ENCODE results near the gene ECI1. TPM values are rescaled to one million over a fixed set of nuclear protein-coding genes. Genes with fewer than 3 reads are reported as not detected.

Gene ECI1
- total RNA-seq, 1 experiment from 2014 or later: 140 TPM

DNA sequence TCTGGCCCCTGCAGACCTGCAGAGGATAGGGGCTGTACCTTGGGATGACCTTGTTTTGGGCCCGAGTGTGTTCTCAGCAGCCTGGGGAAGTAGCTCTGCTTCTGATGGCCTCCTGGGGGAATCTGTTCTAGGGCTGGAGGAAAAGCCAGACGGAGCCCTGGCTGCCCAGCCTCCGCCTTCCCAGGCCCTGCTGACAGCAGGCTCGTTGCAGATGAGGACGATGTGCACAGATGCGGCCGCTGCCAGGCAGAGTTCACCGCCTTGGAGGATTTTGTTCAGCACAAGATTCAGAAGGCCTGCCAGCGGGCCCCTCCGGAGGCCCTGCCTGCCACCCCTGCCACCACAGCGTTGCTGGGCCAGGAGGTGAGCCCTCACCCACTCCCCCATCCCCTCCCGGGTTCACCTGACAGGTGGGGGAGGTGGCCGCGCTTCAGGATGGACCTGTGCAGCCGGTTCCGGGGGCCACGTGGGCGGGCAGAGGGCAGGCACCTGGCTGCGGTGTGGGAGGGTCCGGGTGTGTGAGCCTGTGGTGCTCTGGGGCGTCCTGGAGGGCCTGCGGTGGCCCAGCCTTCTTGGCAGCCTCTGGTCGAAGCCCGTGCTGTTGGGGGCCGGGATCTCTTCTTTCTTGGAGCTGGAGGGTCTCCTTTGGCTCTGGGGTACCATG lies 23.1 kb downstream of the ECI1 start:
- ChIA-PET POLR2A (no interaction called here), RAD21 (ENCODE audit: low non-redundant PET in 1 of 2, low total read pairs in 2 of 2, uncharacterized antibody in 2 of 2, unreplicated experiment in 2 of 2) (no interaction called here), CTCF (no interaction called here)
- intact Hi-C loops (cut with micrococcal nuclease): no loop called here
- Histone ChIP-seq H4K20me1 (ENCODE audit: insufficient read depth) (no peaks in the 10 kb centered on the region; the same call in 1 of the 2 replicates), H3K4me2 (ENCODE audit: low read length) (no peak overlapping the region), H3K9ac (ENCODE audit: low read length) (no peak overlapping the region), H3K4me1 (ENCODE audit: control insufficient read depth in 1 of 2, insufficient read depth in 2 of 2, low read length in 2 of 2) (peaks cover 19 to 21% of the 10 kb centered on the region in 2 experiments), H3K9me3 (ENCODE audit: control insufficient read depth in 1 of 2, insufficient read depth in 1 of 2, low read depth in 1 of 2, low read length in 2 of 2) (no peaks in the 10 kb centered on the region), H3K36me3 (ENCODE audit: control insufficient read depth in 1 of 2, insufficient read depth in 2 of 2, low read length in 2 of 2) (peaks cover 9 to 16% of the 10 kb centered on the region in 2 experiments; a peak in 3 of 4 replicates), H3K9me2 (ENCODE audit: insufficient read depth) (no peaks in the 10 kb centered on the region), H3K79me2 (ENCODE audit: insufficient read depth, low read length) (peaks cover 63% of the 10 kb centered on the region), H2AFZ (ENCODE audit: low read depth, low read length, poor library complexity, severe bottlenecking) (no peak overlapping the region), H3K27ac (ENCODE audit: low read depth, low read length) (no peak overlapping the region; the same call in 1 of the 2 replicates), H3K27me3 (ENCODE audit: insufficient read depth, low read length) (no peaks in the 10 kb centered on the region), H3K4me3 (replicated peaks in 1 of 2; ENCODE audit: low read depth in 1 of 2, low read length in 2 of 2) (no peak overlapping the region)
- no TSS peak for BruUV-seq (replicated peaks)
- DNase-seq (ENCODE audit: low read depth, low spot score) (no peak), ATAC-seq (no peak)
- TF ChIP-seq, protein P1, sequence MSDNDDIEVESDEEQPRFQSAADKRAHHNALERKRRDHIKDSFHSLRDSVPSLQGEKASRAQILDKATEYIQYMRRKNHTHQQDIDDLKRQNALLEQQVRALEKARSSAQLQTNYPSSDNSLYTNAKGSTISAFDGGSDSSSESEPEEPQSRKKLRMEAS (IDR thresholded peaks at IDR 0.05): no peak
- TF ChIP-seq YY1 (IDR thresholded peaks at IDR 0.05; ENCODE audit: extremely low read depth, insufficient replicate concordance, low read depth, low read length): no peak
- TF ChIP-seq POLR2A (IDR thresholded peaks at IDR 0.05; ENCODE audit: borderline replicate concordance, extremely low read depth, insufficient read depth, insufficient read length): no peak
- no peak for TF ChIP-seq EZH2 (IDR thresholded peaks at IDR 0.05)
- no peak for TF ChIP-seq EZH2phosphoT487 (IDR thresholded peaks at IDR 0.05; ENCODE audit: borderline replicate concordance)
- no peak for TF ChIP-seq FOSL1 (IDR thresholded peaks at IDR 0.05; ENCODE audit: low read depth)
- TF ChIP-seq, protein P2, sequence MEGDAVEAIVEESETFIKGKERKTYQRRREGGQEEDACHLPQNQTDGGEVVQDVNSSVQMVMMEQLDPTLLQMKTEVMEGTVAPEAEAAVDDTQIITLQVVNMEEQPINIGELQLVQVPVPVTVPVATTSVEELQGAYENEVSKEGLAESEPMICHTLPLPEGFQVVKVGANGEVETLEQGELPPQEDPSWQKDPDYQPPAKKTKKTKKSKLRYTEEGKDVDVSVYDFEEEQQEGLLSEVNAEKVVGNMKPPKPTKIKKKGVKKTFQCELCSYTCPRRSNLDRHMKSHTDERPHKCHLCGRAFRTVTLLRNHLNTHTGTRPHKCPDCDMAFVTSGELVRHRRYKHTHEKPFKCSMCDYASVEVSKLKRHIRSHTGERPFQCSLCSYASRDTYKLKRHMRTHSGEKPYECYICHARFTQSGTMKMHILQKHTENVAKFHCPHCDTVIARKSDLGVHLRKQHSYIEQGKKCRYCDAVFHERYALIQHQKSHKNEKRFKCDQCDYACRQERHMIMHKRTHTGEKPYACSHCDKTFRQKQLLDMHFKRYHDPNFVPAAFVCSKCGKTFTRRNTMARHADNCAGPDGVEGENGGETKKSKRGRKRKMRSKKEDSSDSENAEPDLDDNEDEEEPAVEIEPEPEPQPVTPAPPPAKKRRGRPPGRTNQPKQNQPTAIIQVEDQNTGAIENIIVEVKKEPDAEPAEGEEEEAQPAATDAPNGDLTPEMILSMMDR (IDR thresholded peaks at IDR 0.05 in 2 of 3, conservative IDR thresholded peaks at IDR 0.05 in 1 of 3; ENCODE audit: borderline replicate concordance in 1 of 3, insufficient read depth in 1 of 3, low read depth in 2 of 3, low read length in 2 of 3): no peak
- no peak for TF ChIP-seq JUND (IDR thresholded peaks at IDR 0.05)
- no peak for TF ChIP-seq CBX3 (IDR thresholded peaks at IDR 0.05; ENCODE audit: low read depth)
- no peak for TF ChIP-seq CEBPB (IDR thresholded peaks at IDR 0.05; ENCODE audit: low read depth)
- no peak for TF ChIP-seq SIN3A (IDR thresholded peaks at IDR 0.05; ENCODE audit: low read depth)

Measured in HCT116 (cell line).